HepG2 (cell line): ENCODE measurements around the gene ZSWIM5. TPM values are rescaled to one million over a fixed set of nuclear protein-coding genes. Genes with fewer than 3 reads are reported as not detected.

Experiments
- ATAC-seq: fragments of 200-7000 bp; cut with Tn5 transposase; 3 replicates; pipeline ENCODE4 v1.9.1; 2020; ENCODE audit warnings: mild to moderate bottlenecking, moderate library complexity
- BruUV-seq: library from RNA; stranded (reverse); fragments of 400-500 nt; replicated peaks from 2 replicates; lab custom pipeline; 2021; lab: Mats Ljungman, UMichigan
- CTCF ChIA-PET: fragments of 300-600 bp; formaldehyde crosslinking; extraction: SDS; loops from one replicate; lab custom pipeline; 2021; ENCODE audit warnings: low total read pairs, inconsistent platforms, low intra/inter-chr PET ratio; lab: Yijun Ruan, JAX
- POLR2A ChIA-PET: fragments of 350-600 bp; sonication (Branson Sonifier 250); formaldehyde crosslinking; loops from one replicate; lab custom pipeline; 2020; ENCODE audit warnings: antibody characterized with exemption, inconsistent platforms; lab: Yijun Ruan, JAX
- DNase-seq: peaks from one replicate; pipeline ENCODE4 v3.0.0-alpha.2; 2015; ENCODE audit warnings: low spot score
- FAIRE-seq: peaks from 3 replicates; lab custom pipeline; 2011; peaks lifted over from hg19 to GRCh38; lab: Jason Lieb, UNC
- H2AFZ ChIP-seq: one replicate; pipeline ENCODE4 v1.6.1; 2011; ENCODE audit warnings: low read length, inconsistent platforms
- H3K27ac ChIP-seq: fragments of 300-600 bp; 3 replicates; pipeline ENCODE4 v1.8.0; 2011; ENCODE audit warnings: mixed run types, mild to moderate bottlenecking, mixed read lengths, low read length, inconsistent platforms; ENCODE audit not compliant: insufficient read depth; ENCODE audit errors: extremely low read length
- H3K27me3 ChIP-seq, 2 experiments: fragments of 200-600 bp in 1 of 2; 2 replicates in 1 of 2; 3 replicates in 1 of 2; pipeline versions ENCODE4 v1.6.0 to v1.8.0; 2011; ENCODE audit warnings: low read length in 2 of 2, mild to moderate bottlenecking in 2 of 2, moderate library complexity in 2 of 2, inconsistent platforms in 1 of 2; ENCODE audit not compliant: insufficient read depth in 2 of 2, control insufficient read depth in 1 of 2
- H3K36me3 ChIP-seq, 2 experiments: fragments of 200-600 bp in 1 of 2; replicated peaks in 1 of 2; 2 replicates in 1 of 2; 3 replicates in 1 of 2; pipeline versions ENCODE4 v1.5.1 to v1.8.0; 2011; ENCODE audit warnings: low read length in 2 of 2, inconsistent platforms in 1 of 2; ENCODE audit not compliant: insufficient read depth in 2 of 2, control insufficient read depth in 1 of 2
- H3K4me1 ChIP-seq: 2 replicates; pipeline ENCODE4 v1.5.1; 2012; ENCODE audit warnings: low read length, inconsistent platforms; ENCODE audit not compliant: insufficient read depth
- H3K4me2 ChIP-seq: 2 replicates; pipeline ENCODE4 v1.6.0; 2011; ENCODE audit warnings: low read depth, low read length, inconsistent platforms
- H3K4me3 ChIP-seq, 3 experiments: fragments of 200-600 bp in 1 of 3; sonication (generic), shearing (Covaris generic) in 1 of 3; replicated peaks in 1 of 3; 2 replicates each; pipeline ENCODE4 v1.5.1; 2011 to 2016; ENCODE audit warnings: low read length in 3 of 3, inconsistent platforms in 2 of 3, low read depth in 2 of 3, mild to moderate bottlenecking in 2 of 3, control low read depth in 1 of 3, mixed read lengths in 1 of 3; ENCODE audit not compliant: insufficient read depth in 1 of 3
- H3K79me2 ChIP-seq: one replicate; pipeline ENCODE4 v1.6.1; 2011; ENCODE audit warnings: low read length, inconsistent platforms; ENCODE audit not compliant: insufficient read depth
- H3K9ac ChIP-seq: 2 replicates; pipeline ENCODE4 v1.6.0; 2011; ENCODE audit warnings: mild to moderate bottlenecking, low read depth, low read length, inconsistent platforms; ENCODE audit not compliant: insufficient read depth
- H3K9me3 ChIP-seq: 2 replicates; pipeline ENCODE4 v1.5.1; 2012; ENCODE audit warnings: mild to moderate bottlenecking, low read length
- H4K20me1 ChIP-seq: 2 replicates; pipeline ENCODE4 v1.6.0; 2011; ENCODE audit warnings: inconsistent platforms, mild to moderate bottlenecking, low read length, moderate library complexity; ENCODE audit not compliant: insufficient read depth
- BRCA1 ChIP-seq: sonication (generic); formaldehyde crosslinking; IDR thresholded peaks from 2 replicates; pipeline ENCODE4 v1.4.0; 2020; ENCODE audit warnings: missing genetic modification reagents
- KLF13 ChIP-seq: sonication (generic); formaldehyde crosslinking; IDR thresholded peaks from 2 replicates; pipeline ENCODE4 v1.4.0; 2020; ENCODE audit warnings: mild to moderate bottlenecking, missing genetic modification reagents
- PAX8 ChIP-seq: sonication (generic); formaldehyde crosslinking; IDR thresholded peaks from 2 replicates; pipeline ENCODE4 v1.8.0; 2022; ENCODE audit warnings: mild to moderate bottlenecking, missing genetic modification reagents, borderline replicate concordance
- PITX1 ChIP-seq: sonication (generic); formaldehyde crosslinking; IDR thresholded peaks from 2 replicates; pipeline ENCODE4 v1.5.1; 2020; ENCODE audit warnings: mild to moderate bottlenecking, missing genetic modification reagents
- SRF ChIP-seq: IDR thresholded peaks from 2 replicates; pipeline ENCODE4 v1.6.1; 2011; ENCODE audit warnings: mild to moderate bottlenecking, low read depth, low read length, moderate library complexity
- TEAD3 ChIP-seq: optimal IDR thresholded peaks from 2 replicates; pipeline ENCODE3; 2016; ENCODE audit warnings: borderline replicate concordance
- YY1 ChIP-seq: IDR thresholded peaks from 2 replicates; pipeline ENCODE4 v1.6.1; 2011; ENCODE audit warnings: low read length, low read depth, moderate library complexity, mild to moderate bottlenecking; ENCODE audit not compliant: insufficient read depth, insufficient replicate concordance
- ZFYVE20 ChIP-seq: sonication (generic); formaldehyde crosslinking; IDR thresholded peaks from 2 replicates; pipeline ENCODE4 v1.8.0; 2023; ENCODE audit warnings: low read depth, mild to moderate bottlenecking, moderate library complexity, missing genetic modification reagents, borderline replicate concordance
- ZNF343 ChIP-seq: sonication (generic); formaldehyde crosslinking; IDR thresholded peaks from 2 replicates; pipeline ENCODE4 v1.4.0; 2020; ENCODE audit warnings: mild to moderate bottlenecking, missing genetic modification reagents
- ZNF772 ChIP-seq: sonication (generic); formaldehyde crosslinking; IDR thresholded peaks from 2 replicates; pipeline ENCODE4 v1.5.0; 2020; ENCODE audit warnings: mild to moderate bottlenecking, missing genetic modification reagents
- WGBS: methylation state at CpG from one replicate; pipeline ENCODE4 v1.1.6; 2017; ENCODE audit warnings: low lambda C conversion rate; 5-methylcytosine and 5-hydroxymethylcytosine counted together
- in situ Hi-C: cut with HindIII; loops from 2 replicates; pipeline ENCODE4 v1.10.0; 2017; ENCODE audit warnings: low pct_unique_long_range_greater_than_20kb; ENCODE audit not compliant: extremely low pct_ligation_motif_present
- intact Hi-C: fragments of 100-400 bp; cut with micrococcal nuclease; formaldehyde crosslinking; loops from one replicate; pipeline ENCODE4 v1.10.0; 2022; ENCODE audit not compliant: unreplicated experiment
- polyA plus RNA-seq, 8 experiments: library from polyadenylated mRNA; depleted of rRNA in 3 of 8; stranded (reverse) in 7 of 8; unstranded in 1 of 8; fragments of >200 nt; fragmentation: Illumina TruSeq in 4 of 8; extraction: Trizol in 4 of 8; gene quantifications; 2 replicates each; pipeline versions ENCODE4 v1.2.1 to v1.2.3, GENCODE V29; 2011 to 2016; ENCODE audit warnings: low read depth in 4 of 8, missing spikeins in 1 of 8, mixed read lengths in 1 of 8; ENCODE audit not compliant: insufficient read depth in 1 of 8
- total RNA-seq, 5 experiments: library from RNA; depleted of rRNA; stranded (reverse); fragments of >200 nt; fragmentation: Illumina TruSeq; extraction: Trizol; gene quantifications; 2 replicates each; pipeline ENCODE4 v1.2.3, GENCODE V29; 2016; ENCODE audit warnings: low read depth in 1 of 5
- TF ChIP-seq, protein P1 (sequence below): sonication (generic); formaldehyde crosslinking; IDR thresholded peaks from 2 replicates; pipeline ENCODE4 v1.5.0; 2020; ENCODE audit warnings: missing genetic modification reagents, mild to moderate bottlenecking, borderline replicate concordance
- TF ChIP-seq, protein P2 (sequence below): sonication (generic); formaldehyde crosslinking; IDR thresholded peaks from 2 replicates; pipeline ENCODE4 v1.8.0; 2022; ENCODE audit warnings: mild to moderate bottlenecking, missing genetic modification reagents
- TF ChIP-seq, protein P3 (sequence below): sonication (generic); formaldehyde crosslinking; IDR thresholded peaks from 2 replicates; pipeline ENCODE4 v1.5.1; 2020; ENCODE audit warnings: mild to moderate bottlenecking, missing genetic modification reagents

ZSWIM5 gene
- total and polyA plus RNA-seq, 2 of the 13 experiments (the other 11 are each of a cell fraction or from before 2014, with no cell fraction given): 11.0 to 20.6 TPM

DNA sequence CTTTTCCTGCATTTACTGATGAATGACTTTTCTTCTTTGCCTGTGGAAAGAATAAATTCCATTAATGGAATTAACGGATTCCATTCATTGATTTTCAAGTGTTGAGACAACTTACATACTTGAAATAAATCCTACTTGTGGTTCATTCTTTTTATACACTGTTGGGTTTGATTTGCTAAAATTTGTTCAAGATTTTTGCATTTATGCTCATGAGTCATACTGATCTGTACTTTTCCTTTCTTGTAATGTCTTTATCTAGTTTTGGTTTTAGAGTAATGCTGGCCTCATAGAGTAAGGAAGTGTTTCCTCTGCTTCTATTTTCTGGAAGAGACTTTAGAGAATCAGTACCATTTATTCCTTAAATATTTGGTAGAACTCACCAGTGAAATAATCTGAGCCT lies 180.0 kb downstream of the ZSWIM5 start:
- in situ Hi-C loops: no loop called here
- FAIRE-seq: no peak
- TF ChIP-seq SRF (no peak), PITX1 (CRISPR knock-in tag) (no peak), ZFYVE20 (CRISPR knock-in tag) (no peak), TEAD3 (CRISPR knock-in tag) (no peak), BRCA1 (no peak), ZNF772 (CRISPR knock-in tag) (no peak), YY1 (no peak), PAX8 (CRISPR knock-in tag) (no peak), KLF13 (no peak), ZNF343 (CRISPR knock-in tag) (no peak)
- TF ChIP-seq, protein P1, sequence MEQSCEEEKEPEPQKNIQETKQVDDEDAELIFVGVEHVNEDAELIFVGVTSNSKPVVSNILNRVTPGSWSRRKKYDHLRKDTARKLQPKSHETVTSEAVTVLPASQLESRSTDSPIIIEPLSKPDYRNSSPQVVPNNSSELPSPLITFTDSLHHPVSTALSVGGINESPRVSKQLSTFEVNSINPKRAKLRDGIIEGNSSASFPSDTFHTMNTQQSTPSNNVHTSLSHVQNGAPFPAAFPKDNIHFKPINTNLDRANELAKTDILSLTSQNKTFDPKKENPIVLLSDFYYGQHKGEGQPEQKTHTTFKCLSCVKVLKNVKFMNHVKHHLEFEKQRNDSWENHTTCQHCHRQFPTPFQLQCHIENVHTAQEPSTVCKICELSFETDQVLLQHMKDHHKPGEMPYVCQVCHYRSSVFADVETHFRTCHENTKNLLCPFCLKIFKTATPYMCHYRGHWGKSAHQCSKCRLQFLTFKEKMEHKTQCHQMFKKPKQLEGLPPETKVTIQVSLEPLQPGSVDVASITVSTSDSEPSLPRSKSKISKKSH (CRISPR knock-in tag): no peak
- TF ChIP-seq, protein P2, sequence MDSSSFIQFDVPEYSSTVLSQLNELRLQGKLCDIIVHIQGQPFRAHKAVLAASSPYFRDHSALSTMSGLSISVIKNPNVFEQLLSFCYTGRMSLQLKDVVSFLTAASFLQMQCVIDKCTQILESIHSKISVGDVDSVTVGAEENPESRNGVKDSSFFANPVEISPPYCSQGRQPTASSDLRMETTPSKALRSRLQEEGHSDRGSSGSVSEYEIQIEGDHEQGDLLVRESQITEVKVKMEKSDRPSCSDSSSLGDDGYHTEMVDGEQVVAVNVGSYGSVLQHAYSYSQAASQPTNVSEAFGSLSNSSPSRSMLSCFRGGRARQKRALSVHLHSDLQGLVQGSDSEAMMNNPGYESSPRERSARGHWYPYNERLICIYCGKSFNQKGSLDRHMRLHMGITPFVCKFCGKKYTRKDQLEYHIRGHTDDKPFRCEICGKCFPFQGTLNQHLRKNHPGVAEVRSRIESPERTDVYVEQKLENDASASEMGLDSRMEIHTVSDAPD: no peak
- TF ChIP-seq, protein P3, sequence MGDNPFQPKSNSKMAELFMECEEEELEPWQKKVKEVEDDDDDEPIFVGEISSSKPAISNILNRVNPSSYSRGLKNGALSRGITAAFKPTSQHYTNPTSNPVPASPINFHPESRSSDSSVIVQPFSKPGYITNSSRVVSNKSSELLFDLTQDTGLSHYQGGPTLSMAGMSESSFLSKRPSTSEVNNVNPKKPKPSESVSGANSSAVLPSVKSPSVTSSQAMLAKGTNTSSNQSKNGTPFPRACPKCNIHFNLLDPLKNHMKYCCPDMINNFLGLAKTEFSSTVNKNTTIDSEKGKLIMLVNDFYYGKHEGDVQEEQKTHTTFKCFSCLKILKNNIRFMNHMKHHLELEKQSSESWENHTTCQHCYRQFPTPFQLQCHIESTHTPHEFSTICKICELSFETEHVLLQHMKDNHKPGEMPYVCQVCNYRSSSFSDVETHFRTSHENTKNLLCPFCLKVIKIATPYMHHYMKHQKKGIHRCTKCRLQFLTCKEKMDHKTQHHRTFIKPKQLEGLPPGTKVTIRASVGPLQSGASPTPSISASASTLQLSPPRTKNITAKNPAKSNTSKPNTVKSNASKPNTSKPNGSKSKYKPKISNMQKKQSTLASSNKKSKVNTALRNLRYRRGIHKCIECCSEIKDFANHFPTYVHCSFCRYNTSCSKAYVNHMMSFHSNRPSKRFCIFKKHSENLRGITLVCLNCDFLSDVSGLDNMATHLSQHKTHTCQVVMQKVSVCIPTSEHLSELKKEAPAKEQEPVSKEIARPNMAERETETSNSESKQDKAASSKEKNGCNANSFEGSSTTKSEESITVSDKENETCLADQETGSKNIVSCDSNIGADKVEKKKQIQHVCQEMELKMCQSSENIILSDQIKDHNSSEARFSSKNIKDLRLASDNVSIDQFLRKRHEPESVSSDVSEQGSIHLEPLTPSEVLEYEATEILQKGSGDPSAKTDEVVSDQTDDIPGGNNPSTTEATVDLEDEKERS (CRISPR knock-in tag): no peak

More for the DNA sequence above, 180.0 kb downstream of the ZSWIM5 start:
- no peaks in the 10 kb centered on the region for H3K79me2 ChIP-seq
- 100% methylated on average over 1 of the region's 1 CpG for WGBS
- H3K4me1 ChIP-seq: no peaks in the 10 kb centered on the region
- H3K27me3 ChIP-seq: no peaks in the 10 kb centered on the region
- no peak overlapping the region for H3K27ac ChIP-seq
- H4K20me1 ChIP-seq: no peaks in the 10 kb centered on the region
- no peak for ATAC-seq
- peaks cover 3 to 4% of the 10 kb centered on the region in 2 experiments; a peak in 4 of 5 replicates for H3K36me3 ChIP-seq
- H3K4me2 ChIP-seq: no peak overlapping the region
- POLR2A ChIA-PET: no interaction called here
- no peak for DNase-seq
- intact Hi-C loops: no loop called here
- BruUV-seq: no TSS peak
- no peak overlapping the region for H3K4me3 ChIP-seq
- H3K9me3 ChIP-seq: no peaks in the 10 kb centered on the region
- no peak overlapping the region for H3K9ac ChIP-seq
- no peak overlapping the region for H2AFZ ChIP-seq
- CTCF ChIA-PET: no interaction called here
